ENCODE data around the gene GALNT10. TPM values are rescaled to one million over a fixed set of nuclear protein-coding genes. Genes with fewer than 3 reads are reported as not detected.

Gene GALNT10
- total RNA-seq, 1 experiment from 2014 or later, result 27.8 TPM

- ATAC-seq (no peak), DNase-seq (ENCODE audit: low read depth, low spot score) (no peak)
- BruUV-seq (replicated peaks), result no TSS peak
- no peak overlapping the region for H3K4me2 ChIP-seq (ENCODE audit: low read length)
- intact Hi-C loops (cut with micrococcal nuclease), result no loop called here
- H3K36me3 ChIP-seq (ENCODE audit: control insufficient read depth in 1 of 2, insufficient read depth in 2 of 2, low read length in 2 of 2), result no peaks in the 10 kb centered on the region
- H3K4me3 ChIP-seq (replicated peaks in 1 of 2; ENCODE audit: low read depth in 1 of 2, low read length in 2 of 2), result no peak overlapping the region
- ChIA-PET CTCF (no interaction called here), POLR2A (no interaction called here), RAD21 (ENCODE audit: low non-redundant PET in 1 of 2, low total read pairs in 2 of 2, uncharacterized antibody in 2 of 2, unreplicated experiment in 2 of 2) (no interaction called here)
- no peaks in the 10 kb centered on the region for H3K79me2 ChIP-seq (ENCODE audit: insufficient read depth, low read length)
- H3K27me3 ChIP-seq (ENCODE audit: insufficient read depth, low read length), result no peaks in the 10 kb centered on the region
- no peaks in the 10 kb centered on the region for H3K9me3 ChIP-seq (ENCODE audit: control insufficient read depth in 1 of 2, insufficient read depth in 1 of 2, low read depth in 1 of 2, low read length in 2 of 2)
- no peak overlapping the region for H2AFZ ChIP-seq (ENCODE audit: low read depth, low read length, poor library complexity, severe bottlenecking)
- no peaks in the 10 kb centered on the region for H4K20me1 ChIP-seq (ENCODE audit: insufficient read depth)
- H3K9me2 ChIP-seq (ENCODE audit: insufficient read depth), result no peaks in the 10 kb centered on the region
- no peak overlapping the region for H3K9ac ChIP-seq (ENCODE audit: low read length)
- no peak overlapping the region for H3K27ac ChIP-seq (ENCODE audit: low read depth, low read length)
- peaks cover 0 to 3% of the 10 kb centered on the region in 2 experiments; a peak in 1 of 4 replicates for H3K4me1 ChIP-seq (ENCODE audit: control insufficient read depth in 1 of 2, insufficient read depth in 2 of 2, low read length in 2 of 2)
- TF ChIP-seq EZH2phosphoT487 (IDR thresholded peaks at IDR 0.05; ENCODE audit: borderline replicate concordance) (no peak), POLR2AphosphoS5 (IDR thresholded peaks at IDR 0.05; ENCODE audit: low read depth, low read length) (no peak), FOSL1 (IDR thresholded peaks at IDR 0.05; ENCODE audit: low read depth) (no peak), CTCF (IDR thresholded peaks at IDR 0.05 in 2 of 3, conservative IDR thresholded peaks at IDR 0.05 in 1 of 3; ENCODE audit: borderline replicate concordance in 1 of 3, insufficient read depth in 1 of 3, low read depth in 2 of 3, low read length in 2 of 3) (no peak), CEBPB (IDR thresholded peaks at IDR 0.05; ENCODE audit: low read depth) (no peak), CBX3 (IDR thresholded peaks at IDR 0.05; ENCODE audit: low read depth) (no peak), YY1 (IDR thresholded peaks at IDR 0.05; ENCODE audit: extremely low read depth, insufficient replicate concordance, low read depth, low read length) (no peak), SRF (IDR thresholded peaks at IDR 0.05; ENCODE audit: low read depth) (no peak), REST (IDR thresholded peaks at IDR 0.05; ENCODE audit: low read depth) (no peak), RAD21 (IDR thresholded peaks at IDR 0.05; ENCODE audit: low read depth) (no peak), ZBTB33 (IDR thresholded peaks at IDR 0.05; ENCODE audit: extremely low read depth, insufficient replicate concordance, low read length) (no peak), ZNF274 (IDR thresholded peaks at IDR 0.05; ENCODE audit: low read depth, low read length) (no peak), JUND (IDR thresholded peaks at IDR 0.05) (no peak), EGR1 (IDR thresholded peaks at IDR 0.05; ENCODE audit: low read depth) (no peak), ELF1 (IDR thresholded peaks at IDR 0.05; ENCODE audit: borderline replicate concordance, low read depth) (no peak), TCF7L2 (IDR thresholded peaks at IDR 0.05; ENCODE audit: borderline replicate concordance, extremely low read depth, insufficient read depth, insufficient read length) (no peak), SP1 (IDR thresholded peaks at IDR 0.05; ENCODE audit: low read depth) (no peak), SIN3A (IDR thresholded peaks at IDR 0.05; ENCODE audit: low read depth) (no peak)
These were observed 77.0 kb downstream of the GALNT10 start for GRCh38 chr5:154267516-154267915.

All from HCT116 (cell line).